NCI-H748 (cell line): Measurements from ENCODE around the gene CCDC177.
"Not testable (repeated sequence)": the region's sequence is repeated elsewhere in the genome, so short reads cannot be mapped to it uniquely, and the experiment has no call there.

ENCODE experiments used
- DNase-seq: peaks from one replicate; lab custom pipeline; 2025; ENCODE audit not compliant: unreplicated experiment; lab: John Stamatoyannopoulos, UW

The CCDC177 gene

DNA sequence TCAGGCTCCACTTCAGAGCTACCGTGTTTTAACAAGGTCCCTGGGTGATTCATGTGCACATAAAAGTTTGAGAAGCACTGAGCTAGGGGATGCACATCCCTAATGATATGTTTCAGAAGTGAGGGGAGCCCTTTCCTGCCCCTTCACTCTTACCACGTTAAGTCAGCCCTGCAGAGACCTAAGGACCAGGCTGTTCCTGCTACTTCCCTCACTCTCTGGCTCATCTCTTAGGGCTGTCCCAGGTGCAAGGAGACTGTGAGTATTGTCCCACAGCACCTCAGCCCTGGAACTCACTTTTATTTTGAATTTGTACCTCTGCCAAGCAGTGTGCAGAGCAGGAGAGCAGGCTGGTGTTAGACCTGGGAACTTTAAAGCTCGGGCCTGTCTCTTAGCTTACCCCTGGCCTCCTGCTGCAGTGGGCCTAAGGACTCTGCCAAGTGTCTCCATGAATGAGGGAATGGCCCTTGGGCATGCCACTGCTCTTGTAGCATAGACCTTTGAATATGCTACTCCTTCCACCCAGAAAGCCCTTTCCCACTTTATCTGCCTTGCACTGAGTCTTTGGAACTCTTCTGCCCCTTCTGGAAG lies 25.7 kb upstream of the CCDC177 start:
- no peak for DNase-seq

DNA sequence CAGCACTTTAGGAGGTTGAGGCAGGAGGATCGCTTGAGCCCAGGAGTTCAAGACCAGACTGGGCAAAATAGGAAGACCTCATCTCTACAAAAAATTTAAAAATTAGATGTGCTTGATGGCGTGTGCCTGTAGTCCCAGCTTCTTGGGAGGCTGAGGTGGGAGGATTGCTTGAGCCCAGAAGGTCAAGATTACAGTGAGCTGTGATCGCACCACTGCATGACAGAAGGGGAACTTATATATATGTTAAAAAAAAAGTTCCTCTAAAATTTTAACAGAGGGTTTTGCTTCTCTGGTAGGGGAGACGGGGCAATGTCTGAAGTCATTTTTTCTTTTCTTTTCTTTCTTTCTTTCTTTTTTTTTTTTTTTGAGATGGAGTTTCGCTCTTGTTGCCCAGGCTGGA lies 24.8 kb upstream of the CCDC177 start:
- not testable (repeated sequence) for DNase-seq

DNA sequence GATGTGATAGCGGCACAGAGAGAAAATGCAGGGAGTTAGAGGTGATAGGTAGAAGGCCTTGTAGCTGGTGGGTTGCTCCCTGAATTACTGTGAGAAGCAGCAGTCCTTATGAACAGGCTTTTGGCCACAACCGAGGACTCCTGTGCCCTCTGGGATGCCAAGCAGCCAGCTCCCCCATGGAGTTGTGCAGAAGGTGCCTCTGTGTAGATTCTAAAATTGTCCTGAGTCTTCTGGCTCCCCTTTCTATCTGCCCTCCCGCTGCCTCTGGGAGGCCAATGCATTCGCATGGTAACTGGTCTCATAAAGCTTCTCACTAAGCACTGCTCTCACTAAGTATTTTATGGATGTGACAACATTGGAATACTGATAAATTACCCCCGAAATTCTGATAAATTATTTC lies 20.7 kb upstream of the CCDC177 start:
- DNase-seq, result no peak

DNA sequence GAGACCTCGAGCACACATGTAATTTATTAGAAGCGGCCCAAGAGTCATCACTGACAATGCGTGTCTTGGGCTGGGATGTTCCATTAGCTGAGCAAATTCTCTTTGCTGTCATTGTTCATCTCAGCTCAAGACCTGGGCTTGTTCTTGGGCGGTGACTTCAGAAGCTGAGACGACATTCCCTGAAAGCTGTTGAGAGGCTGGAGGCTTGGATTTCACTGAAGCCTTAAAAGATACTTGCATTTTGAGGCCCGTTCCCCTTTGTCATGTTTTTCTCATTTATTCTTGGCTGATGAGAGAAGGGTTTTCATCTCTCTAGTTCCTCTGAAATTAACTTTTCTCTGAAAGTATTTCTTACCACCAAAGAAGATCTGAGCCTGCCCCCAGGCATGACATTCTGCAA lies 20.2 kb upstream of the CCDC177 start:
- no peak for DNase-seq

DNA sequence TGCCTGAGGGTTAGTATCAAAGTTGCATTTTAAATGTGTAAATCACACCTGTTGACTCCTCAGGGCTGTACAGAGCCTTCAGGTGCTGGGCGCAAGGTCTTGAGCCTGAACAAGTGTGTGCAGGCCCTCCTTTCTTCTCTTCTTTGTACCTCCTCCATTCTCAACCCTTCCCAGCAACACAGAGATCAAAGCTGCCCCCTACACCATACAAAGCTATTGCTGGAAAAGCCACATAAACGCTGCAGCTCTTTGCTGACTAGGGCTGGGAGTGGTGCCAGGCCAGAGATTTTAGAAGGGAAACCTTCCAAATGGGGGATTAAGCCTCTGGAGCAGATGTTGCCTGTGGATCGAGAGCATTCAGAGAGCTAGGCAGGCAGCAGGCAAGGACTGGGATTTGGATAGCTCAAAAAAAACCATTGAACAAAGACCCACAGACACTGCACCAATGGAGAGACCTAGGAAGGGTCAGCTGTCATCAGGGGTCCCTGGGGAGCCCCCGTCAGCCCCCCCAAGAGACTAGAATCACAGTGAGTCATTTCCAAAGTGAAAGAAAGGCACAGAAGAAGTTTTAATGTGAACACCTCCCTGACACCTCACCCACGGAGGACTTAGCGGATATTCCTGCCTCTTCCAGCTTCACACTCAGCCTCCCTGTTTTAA lies 18.5 kb upstream of the CCDC177 start:
- no peak for DNase-seq

DNA sequence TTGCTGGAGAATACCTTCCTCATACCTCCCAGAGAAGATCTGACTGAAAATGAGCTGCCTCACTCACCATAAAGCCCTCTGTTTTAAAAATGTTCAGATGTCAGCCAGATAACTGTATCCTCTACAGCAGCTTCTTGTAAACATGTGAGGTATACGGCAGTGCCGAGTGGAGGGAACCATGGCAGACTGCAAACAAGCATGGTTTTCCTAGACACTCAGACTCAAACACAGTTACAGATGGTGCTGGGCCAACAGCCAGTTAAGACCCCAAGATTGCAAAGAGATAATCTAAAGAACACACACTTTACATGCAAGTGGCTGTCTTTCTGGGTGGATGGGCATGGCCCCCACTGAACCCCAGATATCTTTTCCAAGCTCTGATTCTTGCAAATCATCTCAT lies 16.6 kb upstream of the CCDC177 start:
- no peak for DNase-seq

DNA sequence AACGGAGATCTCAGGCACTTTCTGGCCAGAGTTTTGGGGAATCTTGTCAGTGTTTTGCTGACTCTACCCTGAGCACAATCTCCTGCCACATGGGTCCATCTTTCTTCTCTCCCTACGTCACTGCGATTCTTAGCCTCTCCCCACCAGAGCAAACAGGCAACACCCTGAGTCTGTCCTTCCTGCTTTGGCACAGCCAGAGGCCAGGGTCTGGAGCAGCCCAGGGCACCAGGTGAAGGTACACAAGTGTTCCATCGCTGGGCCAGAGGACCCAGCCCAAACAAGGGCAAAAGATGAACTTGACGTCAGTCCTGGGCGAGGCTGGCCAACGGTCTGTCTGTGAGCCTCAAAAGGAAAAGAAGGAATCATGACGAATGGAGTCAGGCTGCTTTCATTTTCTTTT lies 12.7 kb upstream of the CCDC177 start:
- no peak for DNase-seq

DNA sequence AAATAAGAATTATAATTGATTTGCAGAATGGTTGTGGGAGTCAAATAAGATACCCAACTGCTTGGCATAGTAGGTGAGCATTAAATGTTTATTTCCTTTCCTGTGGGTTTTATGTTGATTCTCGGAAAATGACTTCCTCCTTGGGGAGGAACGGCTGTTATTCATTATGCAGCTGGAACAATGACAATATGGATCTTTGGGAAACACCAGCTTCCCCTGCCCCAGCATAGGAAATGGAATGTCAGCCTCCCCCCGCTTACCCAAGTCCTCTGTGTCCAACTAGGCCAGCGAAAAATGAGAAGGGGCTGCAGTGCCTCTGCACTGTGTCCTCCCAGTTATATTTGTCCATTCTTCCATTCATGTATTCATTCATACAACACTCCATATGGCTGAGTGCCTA lies 11.7 kb upstream of the CCDC177 start:
- DNase-seq, result no peak

DNA sequence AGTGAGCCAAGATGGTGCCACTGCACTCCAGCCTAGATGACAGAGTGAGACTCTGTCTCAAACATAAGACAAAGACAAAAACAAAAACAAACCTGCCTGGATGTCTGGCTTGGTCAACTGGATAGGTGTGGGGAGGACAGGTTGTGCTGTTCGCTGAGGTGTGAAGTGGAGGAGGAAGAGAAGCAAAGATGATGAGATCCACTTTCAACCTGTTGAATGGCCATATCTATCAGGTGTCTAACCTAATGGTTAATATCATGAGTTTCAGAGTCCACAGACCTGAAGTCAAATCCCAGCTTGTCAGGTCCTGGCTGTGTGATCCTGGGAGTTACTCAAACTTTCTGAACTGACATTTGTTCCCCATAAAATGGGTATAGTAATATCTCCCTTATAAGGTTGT lies 9.7 kb upstream of the CCDC177 start:
- DNase-seq, result no peak

DNA sequence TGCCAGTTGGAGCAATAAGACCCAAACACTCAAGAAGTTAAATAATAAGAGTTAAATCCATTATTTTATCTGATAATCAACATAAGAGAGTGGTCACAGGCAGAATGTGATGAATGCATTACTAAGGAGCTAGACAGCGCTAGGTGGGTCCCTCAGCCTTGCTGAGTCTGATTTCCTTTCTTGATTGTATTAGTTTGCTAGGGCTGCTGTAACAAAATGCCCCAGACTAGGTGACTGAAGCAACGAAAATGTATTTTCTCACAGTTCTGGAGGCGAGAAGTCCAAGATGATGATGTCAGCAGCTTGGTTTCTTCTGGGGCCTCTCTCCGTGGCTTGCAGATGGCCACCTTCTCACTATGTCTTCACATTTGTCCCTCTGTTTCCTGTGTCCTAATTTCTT lies 8.2 kb upstream of the CCDC177 start:
- no peak for DNase-seq

DNA sequence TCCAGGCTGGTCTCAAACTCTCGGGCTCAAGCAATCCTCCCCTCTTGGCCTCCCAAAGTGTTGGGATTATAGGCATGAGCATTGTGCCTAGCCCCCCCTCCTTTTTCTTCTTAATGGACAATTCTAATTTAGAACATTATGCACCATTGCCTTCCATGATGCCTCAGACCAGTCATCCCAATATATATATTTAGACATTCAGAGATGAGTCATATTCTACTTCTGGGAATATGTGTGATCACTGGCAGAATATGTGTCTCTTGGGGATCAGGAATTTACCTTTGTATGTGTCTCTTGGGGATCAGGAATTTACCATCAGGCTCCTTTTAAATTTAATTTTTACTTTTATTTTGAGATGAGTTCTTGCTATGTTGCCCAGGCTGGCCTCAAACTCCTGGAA lies 7.5 kb upstream of the CCDC177 start:
- DNase-seq, result no peak

DNA sequence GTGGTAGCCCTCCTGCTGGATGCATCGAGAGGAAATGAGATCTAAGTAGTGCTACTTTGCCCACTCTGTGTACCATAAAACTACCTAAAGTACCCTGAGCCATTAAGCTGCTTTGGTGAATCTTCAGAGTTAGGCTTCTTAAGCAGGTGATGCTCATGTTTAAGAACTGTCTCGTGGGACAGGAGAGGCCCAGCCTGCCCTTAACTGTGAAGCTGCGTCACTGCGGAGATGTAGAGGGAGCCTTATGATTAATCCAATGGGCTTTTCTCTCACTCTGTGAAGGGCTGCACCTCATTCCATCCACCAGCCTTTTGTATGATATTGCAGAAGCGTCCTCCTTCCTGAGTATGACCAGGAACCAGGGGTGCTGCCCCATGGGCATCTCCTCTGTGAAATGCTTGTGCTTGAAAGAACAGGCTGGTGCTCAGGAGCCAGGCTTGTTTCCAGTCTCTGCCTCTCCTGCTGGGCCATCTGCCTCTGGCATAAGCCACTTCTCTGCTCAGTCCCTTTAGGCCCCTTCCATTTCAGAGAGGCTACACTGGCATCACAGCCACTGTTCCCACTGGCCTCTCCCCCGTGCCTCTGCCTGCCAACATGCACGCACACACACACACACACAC lies 6.8 kb upstream of the CCDC177 start:
- no peak for DNase-seq

DNA sequence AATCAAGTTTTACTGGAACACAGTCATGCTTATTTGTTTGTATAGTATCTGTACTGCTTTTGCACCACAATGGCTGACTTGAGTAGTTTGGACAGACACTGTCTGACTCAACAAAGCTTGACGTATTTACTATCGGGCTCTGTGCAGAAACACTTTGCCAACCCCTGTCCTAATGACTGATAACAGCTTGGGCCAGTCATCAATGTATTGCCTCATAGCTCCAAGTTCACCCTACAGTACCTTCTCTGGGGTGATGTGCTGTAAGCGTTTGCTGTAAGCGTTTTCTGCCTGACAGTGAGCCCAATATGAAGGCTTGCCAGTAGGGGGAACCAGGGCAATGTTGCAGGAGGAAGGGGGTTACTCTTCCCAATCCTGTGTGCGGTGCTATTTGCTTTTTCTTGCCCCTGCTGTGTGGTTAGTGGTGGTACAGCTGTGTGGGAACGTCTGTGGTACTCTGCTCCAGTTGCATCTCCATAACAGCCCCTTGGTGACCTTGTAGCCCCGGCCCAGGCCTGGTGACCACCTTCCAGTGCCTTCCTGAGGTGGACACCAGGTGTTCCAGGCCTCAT lies 5.4 kb upstream of the CCDC177 start:
- DNase-seq, result peak; percentile 59

DNA sequence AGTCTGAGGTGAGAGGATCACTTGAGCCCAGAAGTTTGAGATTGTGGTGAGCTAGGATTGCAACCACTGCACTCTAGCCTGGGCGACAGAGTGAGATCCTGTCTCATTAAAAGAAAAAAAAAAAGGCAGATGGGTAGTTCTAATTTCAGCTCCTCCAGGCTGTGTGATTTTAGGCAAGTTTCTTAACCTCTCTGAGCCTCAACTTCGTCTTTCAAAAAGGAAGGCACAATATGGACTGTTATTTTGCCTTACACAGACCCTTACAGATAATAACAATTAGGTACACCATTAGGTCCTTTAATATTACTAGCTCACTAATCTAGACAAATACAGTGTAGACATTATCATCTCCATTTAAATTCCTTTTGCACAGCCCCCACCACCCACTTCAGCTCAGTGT lies 4.8 kb upstream of the CCDC177 start:
- DNase-seq, result no peak

DNA sequence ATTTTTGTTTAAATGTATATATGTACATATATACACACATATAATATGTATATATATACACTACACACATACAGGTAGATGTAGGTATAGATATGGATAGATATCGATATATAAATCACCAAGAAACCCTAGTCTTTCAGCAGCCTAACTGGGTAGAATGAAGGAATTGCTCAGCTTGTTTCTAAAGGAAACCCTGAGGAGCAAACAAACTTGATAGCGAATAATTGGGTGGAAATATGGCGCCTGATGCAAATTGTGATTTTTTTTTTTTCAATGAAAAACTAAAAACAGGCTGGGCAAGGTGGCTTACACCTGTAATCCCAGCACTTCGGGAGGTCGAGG lies 254 bp upstream of the CCDC177 start:
- peak; percentile 44 for DNase-seq

DNA sequence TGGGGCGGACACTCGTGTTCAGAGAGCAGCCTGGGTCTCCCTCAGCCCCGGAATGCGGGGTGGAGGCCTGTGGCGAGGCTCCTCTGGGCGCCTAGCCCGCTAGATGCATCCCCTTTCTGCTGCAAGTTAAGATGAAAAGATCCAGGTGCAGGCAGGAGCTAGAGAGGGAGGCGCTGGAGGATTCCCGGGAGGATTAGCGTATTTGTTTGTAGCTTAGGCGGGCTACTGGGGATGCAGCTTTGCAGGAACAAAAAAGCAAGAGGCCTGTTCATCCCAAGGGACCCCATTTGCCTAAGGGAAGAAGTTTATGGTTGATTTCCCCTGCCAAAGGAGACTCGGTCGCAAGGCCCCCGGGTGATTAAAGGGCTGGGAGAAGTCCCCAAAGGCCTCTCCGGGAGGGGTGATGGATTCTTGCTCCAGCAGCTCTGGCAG lies 824 bp downstream of the CCDC177 start:
- peak; percentile 77 for DNase-seq

DNA sequence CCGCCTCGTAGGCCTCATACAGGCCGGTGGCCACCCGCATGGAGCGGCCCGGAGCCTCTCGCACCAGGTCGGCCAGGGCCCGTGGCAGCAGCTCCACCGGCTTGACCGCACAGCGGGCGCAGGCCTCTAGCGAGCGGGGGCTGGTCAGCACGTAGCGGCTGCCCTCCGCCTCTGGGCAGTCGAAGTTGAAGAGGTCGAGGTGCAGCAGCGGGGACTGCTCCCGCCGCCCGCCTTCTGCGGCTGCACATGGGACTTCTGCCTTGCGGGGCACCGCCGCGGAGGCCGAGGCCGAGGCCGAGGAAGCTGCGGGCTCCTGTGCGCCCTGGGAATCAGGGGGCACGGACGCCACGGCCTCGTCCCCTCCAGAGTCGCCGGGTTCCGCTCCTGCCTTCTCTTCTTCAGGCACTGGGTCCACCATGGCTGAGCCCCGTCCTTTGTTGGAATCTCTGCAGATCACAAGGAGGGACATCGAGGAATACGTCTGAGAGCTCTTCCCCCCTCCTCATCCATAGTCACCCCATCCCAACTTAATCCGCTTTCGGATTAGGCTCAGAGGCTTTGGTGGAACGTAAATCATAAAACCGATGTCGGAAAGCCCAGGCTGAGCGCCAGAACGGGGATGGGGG lies 1.4 kb downstream of the CCDC177 start:
- no peak for DNase-seq

DNA sequence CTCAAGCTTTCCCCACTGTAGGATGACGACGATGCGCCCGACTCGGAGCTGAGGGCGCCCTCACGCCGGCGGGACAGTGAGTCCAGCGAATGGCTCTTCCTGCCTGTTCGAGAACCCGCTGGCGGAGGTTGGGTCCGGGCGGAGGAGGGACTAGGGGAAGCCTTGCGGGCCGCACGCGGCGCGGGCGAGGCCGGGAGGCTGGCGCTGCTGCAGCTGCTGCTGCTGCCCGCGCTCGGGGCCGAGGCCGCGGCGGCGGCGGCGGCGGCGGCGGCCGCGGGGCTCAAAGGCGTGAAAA lies 1.9 kb downstream of the CCDC177 start:
- DNase-seq, result no peak

DNA sequence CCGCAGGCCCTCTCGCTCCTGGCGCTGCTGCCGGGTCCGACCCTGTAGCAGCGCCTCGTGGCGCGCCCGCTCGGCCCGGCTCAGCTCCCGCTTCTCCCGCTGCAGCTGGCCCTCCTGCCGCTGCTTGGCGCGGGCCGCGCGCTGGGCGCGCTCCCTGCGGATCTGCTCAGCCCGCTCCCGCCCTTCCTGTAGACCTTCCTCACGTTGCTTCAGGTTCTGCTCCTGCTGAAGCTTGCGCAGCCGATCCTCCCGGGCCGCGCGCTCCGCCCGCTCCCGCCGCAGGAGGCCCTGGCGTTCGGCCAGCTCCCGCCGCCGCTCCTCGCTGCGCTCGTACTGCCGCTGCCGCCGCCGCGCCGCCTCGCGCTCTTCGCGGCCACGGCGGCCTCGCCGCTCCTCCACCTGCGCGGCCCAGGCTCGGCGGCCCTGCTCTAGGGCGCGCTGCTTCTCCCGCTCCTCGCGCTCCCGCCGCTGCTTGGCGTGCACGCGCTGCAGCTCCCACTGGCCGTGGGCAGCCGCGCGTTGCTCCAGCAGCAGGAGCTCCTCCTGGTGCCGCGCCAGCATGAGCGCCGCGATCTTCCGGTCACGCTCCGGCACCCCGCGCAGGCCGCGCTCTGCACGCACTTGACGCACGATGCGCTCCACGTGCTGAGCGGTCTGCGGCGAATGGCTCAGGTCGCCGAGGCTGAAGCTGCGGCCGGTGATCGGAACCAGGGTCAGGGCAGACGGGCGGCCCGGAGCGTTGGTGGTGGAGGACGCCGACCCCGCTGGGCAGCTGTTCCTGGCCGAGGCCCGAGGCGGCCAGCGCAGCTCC lies 2.4 kb downstream of the CCDC177 start:
- peak; percentile 92 for DNase-seq

DNA sequence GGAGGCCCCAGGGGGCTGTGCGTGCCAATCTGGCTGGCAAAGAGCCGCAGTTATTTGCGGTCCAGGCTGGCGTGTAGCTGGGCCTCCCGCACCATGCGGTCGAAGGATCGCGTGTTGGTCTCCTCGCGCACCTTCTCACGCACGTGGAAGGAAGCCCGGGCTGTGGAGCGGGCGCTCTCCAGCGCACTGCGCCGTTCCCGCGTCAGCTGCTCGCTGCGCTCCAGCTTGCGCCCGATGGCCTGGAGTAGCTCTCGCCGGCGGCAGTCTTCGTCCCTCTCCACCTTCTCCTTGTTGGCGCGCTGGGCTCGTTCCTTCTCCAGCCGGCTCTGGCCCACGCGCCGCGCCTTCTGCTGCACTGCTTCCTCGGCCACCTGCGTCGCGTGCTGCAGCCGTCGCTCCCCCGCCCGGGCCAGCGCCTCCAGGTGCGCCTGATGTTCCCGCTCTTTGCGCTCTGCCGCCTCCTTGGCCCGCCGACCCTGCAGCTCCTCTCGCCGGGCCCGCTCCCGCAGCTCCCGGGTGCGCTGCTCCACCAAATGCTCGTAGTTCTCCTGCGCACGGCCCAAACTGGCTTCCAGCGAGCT lies 3.1 kb downstream of the CCDC177 start:
- DNase-seq, result no peak

DNA sequence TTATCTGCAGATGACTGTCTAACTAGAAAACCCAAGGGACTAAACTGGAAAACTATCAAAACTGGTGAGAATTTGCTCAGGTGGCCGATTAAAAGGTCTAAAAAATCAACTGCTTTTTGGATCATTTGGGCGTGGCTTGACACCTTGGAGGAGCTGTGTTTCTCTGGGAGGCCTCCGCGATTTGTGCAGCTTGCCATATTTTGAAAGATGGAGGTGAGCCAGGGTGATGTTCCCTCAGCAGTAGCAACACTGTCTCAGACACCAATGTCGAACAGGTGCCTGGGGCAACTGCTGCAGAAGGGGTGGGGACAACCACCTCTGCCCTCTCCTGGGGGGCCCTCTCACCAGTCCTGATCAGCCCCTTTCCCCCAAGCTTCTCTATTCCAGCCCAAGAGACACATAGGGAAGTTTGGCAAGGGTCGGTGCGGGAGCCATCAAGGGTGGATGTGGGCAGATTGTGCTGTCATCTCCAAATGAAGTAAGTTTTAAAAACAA lies 3.8 kb downstream of the CCDC177 start:
- no peak for DNase-seq
